Left colon (tissue), 2 donors: Measurements from ENCODE around the gene CSF1R. TPM values are rescaled to one million over a fixed set of nuclear protein-coding genes. Genes with fewer than 3 reads are reported as not detected.
A peak's percentile ranks its signal among the peaks of the same experiment; 100 is the strongest.

Experiments used
- ATAC-seq: fragments of 200-7000 bp; cut with Tn5 transposase; one replicate; pipeline ENCODE4 v1.9.1; 2020; ENCODE audit warnings: mild to moderate bottlenecking, moderate library complexity
- DNase-seq, 2 donors: peaks; one replicate each; pipeline ENCODE4 v3.0.0-alpha.2; 2020
- intact Hi-C, 2 donors: fragments of 100-400 bp; cut with DNase I in 1 of 2; cut with micrococcal nuclease in 1 of 2; formaldehyde crosslinking; loops; one replicate each; pipeline versions ENCODE4 v1.11.2 to v1.14.0; 2022; cut with DNase I, micrococcal nuclease
- long read RNA-seq: library from polyadenylated mRNA; unstranded; transcript quantifications from one replicate; pipeline ENCODE4 v2.0.0, GENCODE V29; 2021
- total RNA-seq, 2 donors: library from RNA; stranded (reverse); fragmentation: NEBNext Ultra II Directional; extraction: Animal tissue kit (Norgen Biotek cat#: 25700); gene quantifications; one replicate each; pipeline ENCODE4 v1.2.1, GENCODE V29; 2021
- donor health status: DM: no; HTN: no; CAD: no.
- donor health status: DM: yes; HTN: yes; CAD: no.

Gene CSF1R
- total RNA-seq = 10 to 100 TPM in 1 of 2 donors, 1 to 10 TPM in 1; 6.9 to 32.2 TPM
- long read RNA-seq, partial matches to known transcripts = 2 of 2 reads
- long read RNA-seq, other reads (novel, unspliced or antisense) = 0 of 2 reads

DNA sequence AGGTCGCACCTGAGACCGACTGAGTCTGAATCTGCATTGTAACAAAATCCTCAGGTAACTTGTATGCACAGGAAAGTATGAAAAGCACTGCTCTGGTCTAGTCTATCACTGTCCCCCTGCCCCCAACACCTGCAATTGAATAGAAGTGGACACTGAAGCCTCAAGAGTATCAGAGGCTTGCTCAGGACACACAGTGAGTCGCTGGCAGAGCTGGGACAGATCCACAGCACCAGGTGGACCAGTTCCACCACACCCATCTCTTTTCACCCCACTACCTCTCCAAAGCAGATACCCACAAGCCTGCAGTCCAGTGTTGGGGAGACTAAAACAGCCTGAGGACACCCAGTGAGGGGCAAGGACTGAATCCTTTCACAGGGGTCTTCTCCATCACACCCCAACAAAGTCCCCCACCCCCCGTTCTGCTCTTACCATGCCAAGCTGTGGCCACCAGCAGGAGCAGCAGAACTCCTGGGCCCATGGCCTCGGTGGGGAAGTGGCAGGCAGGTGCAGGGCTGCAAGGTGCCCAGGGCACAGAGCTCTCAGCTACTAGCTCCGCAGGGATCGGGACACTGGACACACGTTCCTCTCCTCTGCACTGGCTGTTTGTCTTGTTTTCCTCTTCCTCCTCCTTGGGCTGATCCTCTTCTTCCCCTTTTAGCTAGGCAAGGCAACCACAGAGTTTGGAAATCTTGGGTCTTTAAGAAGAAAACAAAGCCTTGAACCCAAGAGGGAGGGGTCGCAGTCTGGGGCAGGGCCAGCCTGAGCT, at the start of gene CSF1R:
CSF1R (minus strand) TSS at position 605 of the 766 bp plus-strand sequence; CDS start at position 478, 127 bp downstream.
- no peak for ATAC-seq
- intact Hi-C loops = no loop called here
- DNase-seq = no peak

DNA sequence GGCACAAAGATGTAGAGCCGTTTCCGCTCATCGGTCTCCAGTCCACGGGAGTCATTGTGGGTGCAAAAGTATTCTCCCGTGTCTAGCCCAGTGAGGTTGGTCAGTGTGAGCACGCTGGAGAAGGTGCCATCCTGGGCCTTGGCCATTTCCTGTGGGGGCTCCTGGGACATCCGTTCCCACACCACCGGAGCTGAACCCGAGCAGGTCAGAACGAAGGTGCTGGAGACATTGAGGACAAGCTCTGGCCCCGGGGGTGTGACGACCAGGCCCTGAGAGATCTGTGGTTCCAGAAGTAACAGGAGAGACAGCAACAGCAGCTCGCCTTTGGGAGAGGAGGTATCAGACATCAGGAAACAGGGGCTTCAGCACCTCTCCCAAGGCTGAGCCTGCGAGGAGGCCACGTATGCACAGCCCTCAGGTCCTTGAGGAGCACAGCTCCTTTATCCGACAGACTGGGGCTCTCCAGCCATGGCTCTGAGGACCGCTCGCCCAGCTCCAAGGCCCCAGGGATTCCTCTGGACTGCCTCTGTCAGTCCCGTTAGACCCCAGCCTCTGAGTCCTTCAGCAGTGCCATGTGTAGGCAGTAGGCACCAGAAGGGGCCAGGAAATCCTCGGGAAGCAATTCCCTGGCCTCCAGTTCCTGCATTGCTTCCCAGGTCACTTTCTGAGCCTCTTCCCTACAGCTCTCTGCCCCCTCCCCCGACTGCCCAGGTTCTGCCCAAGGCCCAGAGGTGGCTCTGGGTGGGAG, 49.4 kb upstream of the CSF1R start:
- no peak for ATAC-seq
- intact Hi-C loops = no loop called here
- no peak for DNase-seq

DNA sequence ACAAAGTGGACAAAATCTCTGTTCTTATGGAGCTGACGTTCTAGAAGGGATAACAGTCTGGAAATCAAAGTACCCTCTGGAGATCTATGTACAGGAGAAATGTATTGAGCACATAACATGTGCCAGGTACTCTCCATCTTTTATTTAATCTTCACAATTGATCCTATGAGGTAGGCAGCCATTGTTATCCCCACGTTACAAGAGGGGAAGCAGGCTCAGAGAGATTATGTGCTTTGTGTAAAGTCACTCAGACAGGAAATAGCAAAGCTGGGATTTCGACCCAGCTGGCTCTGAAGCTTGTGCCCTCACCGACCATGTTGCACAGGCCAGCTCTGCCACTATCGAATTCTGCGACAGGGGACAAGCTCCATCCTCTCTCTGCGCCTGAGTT, 47.8 kb upstream of the CSF1R start:
- ATAC-seq (no peak), DNase-seq (no peak)
- intact Hi-C loops = no loop called here

DNA sequence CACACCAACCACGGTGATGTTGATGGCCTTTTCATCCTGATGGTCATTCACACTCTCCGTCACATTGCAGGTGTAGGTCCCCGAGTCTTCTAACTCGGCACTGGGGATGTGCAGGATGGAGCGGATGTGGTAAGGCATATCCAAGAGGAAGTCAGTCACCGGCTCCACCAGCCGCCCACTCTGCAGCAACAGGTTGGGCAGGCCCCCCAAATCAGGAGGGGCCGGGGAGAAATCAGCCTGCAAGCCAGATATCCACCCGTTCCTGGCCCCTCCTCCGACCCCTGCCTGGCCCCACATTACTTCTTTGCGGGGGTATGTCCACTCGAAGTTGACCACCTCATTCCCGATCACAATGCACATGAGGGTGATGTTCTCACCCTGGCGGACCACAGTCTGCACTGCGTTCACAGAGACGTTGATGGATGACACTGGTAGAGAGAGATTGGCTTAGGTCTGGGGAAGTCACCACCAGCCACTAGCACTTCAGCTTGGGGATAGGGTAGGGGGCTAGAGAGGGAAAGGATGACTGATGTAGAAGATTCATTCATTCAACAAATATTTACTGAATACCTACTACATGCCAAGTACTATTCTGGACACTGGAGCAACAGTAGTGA, 47.3 kb upstream of the CSF1R start:
- intact Hi-C loops = no loop called here
- DNase-seq = no peak
- ATAC-seq = no peak

DNA sequence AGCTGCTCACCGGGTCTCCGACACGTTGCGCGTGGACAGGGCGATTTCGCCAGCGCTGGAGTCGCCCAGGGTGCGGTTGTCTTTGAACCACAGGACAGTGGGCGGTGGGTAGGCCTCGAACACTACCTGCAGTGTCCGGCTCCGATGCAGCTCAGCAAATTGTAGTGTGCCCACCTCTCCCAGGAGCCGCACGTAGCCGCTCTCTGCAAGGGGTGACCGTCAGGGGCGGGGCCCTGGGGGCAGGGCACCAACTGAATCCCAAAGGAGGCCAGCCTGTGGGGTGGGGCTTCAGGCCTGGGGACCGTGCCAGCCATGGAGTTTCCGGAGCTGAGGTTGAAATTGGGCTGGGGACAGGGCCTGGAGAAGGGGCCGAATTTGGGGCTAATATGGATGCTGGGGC, 46.4 kb upstream of the CSF1R start:
- DNase-seq (no peak), ATAC-seq (no peak)
- intact Hi-C loops = no loop called here

DNA sequence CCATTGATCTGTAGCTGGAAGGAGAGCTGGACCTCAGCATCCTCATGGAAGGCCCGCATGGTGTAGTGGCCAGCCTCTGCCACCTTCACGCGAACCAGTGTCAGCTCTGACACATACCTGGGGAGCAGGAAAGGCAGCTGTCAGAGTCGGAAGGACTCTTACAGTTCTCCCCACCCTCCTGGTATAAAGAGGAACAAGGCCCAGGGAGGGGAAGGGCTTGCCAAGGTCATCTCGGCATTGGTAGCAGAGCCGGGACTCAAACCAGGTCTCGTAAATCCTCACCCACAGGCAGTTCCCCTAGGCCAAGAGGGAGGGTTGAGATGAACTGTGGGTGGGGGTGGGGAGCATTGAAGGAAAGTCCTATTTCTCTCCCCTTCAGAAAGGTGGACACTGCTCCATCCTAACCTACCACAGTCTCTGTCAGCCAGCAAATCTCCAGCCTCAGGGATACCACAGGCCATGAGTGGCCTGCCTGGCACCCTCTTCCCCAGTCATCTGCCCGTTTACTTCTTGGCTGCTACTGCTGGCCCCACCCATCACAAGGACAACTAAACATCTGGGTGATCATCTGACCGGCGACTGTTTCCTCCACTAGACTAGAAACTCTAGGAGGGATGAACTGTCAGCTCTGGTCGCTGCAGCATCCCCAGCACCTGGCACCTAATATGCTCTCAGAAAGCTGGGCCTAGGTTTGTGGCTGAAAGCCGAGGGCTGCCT, 45.8 kb upstream of the CSF1R start:
- intact Hi-C loops = loop anchor here in 1 of 2 donors (2.0 kb wide), 1 partner anchor 85 kb away; no protein-coding TSS in a partner anchor
- ATAC-seq (peak; percentile 66), DNase-seq (peak in 1 of 2 donors; percentile 37)

DNA sequence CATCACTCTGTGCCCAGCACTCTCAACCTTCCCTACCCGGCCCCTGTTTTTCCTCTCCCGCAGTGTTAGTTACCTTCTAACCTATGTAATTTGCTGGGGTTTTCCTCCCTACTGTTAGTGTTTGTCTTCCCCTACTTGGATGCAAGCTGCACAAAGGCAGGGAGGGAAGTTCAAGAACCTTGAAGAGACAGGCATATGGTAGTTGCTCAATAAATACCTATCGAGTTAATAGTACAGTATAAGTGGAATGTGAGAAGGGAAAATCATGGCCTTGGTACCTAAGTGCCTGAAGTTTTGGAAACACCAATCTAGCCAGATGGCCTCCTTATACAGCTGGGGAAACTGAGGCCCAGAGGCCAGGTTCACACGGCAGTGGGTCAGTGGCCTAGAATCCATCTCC, 45.1 kb upstream of the CSF1R start:
- DNase-seq (no peak), ATAC-seq (no peak)
- intact Hi-C loops = loop anchor here in 1 of 2 donors (2.0 kb wide), 1 partner anchor 85 kb away; no protein-coding TSS in a partner anchor

DNA sequence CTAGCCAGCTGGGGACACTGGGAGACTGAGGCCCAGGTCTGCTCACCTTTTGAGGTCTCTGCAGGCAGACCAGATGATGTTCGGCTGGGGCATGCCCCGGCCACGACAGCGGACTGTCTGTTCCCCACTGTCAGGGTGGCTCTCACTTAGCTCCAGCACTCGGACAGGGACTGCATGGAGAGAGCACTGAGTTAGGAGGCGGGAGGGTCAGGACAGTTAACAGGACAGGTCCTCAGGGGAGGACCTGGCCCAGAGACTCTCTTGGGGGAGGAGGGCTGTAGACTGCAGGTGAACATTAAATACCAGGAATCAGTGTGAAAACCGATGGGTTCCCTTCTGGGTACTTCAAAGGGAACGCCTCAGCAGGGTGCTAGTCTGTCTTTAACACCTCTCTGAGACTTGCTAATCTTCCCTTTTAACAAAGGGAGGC, 44.2 kb upstream of the CSF1R start:
- ATAC-seq = no peak
- no peak for DNase-seq
- intact Hi-C loops = loop anchor here in 1 of 2 donors (2.0 kb wide), 1 partner anchor 86 kb away; no protein-coding TSS in a partner anchor

DNA sequence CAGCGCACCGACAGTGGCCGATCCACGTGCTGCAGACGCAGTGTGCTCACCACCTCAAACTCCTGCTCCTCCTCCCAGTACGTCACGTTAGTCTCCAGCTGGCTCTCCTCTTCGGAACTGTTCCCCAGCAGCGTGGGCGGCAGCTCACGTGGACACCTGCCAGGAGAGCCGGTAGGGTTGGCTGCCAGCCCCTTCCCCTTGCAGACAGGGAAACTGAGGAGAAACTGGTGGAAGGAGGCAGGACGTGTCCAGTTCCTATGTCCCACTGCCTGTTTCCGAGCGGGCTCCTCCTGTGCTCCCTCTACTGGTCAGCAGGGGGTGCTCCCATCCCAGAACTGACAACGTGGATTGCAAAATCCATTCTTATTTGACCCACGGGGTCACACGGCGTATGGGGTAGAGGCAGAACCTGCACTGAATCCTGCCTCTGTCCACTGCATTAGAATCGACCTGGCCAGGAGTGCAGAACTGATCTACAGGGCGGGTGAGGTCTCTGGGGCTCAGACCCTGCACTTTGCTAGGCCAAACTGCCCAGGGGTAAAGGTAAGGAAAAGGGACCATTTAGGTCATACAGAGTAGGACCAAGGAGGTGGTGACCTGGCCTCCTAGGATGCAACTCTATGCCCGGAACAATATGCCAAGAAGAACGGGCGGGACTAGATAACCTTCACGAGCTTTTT, 43.6 kb upstream of the CSF1R start:
- DNase-seq = peak; percentile 57 to 78
- intact Hi-C loops = loop anchor here (2.0 to 5.0 kb wide), 2 partner anchors 87 kb away; no protein-coding TSS in a partner anchor
- ATAC-seq = peak; percentile 80

DNA sequence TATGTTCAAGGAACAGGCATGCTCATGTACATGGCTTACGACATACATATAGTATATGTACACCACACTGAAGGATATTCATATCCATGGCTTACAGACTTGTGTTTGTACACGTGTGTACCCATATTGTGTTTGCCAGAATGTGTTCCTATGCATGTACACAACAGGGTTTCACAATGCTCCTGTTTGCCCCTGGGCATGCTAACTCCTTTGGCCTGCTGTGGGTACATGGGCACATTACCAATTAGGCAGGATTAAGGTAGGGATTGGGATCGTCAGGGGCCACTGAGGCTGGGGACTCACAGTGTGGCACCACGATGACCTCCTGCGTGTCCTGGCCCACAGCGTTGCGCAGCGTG, 43.1 kb upstream of the CSF1R start:
- DNase-seq = no peak
- intact Hi-C loops = loop anchor here in 1 of 2 donors (5.0 kb wide), 1 partner anchor 88 kb away; no protein-coding TSS in a partner anchor
- ATAC-seq = no peak

DNA sequence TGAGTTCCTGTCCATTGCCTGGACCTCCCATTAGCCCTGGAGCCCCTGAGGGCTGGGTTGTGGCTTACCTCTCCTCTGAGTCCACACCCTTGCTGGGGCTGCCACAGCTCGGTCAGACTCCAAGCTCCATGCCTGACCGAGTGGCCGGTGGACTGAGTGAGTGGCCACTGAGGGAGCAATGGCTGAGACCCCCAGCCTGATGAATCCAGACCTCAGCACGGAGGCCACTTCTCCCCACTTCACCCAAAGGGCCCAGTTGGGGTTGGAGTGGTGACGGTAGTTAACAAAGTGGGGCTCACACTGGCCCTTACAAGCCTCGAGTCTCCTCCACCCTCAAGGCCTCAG, 40.5 kb upstream of the CSF1R start:
- intact Hi-C loops = loop anchor here in 1 of 2 donors (5.0 kb wide), 1 partner anchor 90 kb away; no protein-coding TSS in a partner anchor
- ATAC-seq (no peak), DNase-seq (no peak)

DNA sequence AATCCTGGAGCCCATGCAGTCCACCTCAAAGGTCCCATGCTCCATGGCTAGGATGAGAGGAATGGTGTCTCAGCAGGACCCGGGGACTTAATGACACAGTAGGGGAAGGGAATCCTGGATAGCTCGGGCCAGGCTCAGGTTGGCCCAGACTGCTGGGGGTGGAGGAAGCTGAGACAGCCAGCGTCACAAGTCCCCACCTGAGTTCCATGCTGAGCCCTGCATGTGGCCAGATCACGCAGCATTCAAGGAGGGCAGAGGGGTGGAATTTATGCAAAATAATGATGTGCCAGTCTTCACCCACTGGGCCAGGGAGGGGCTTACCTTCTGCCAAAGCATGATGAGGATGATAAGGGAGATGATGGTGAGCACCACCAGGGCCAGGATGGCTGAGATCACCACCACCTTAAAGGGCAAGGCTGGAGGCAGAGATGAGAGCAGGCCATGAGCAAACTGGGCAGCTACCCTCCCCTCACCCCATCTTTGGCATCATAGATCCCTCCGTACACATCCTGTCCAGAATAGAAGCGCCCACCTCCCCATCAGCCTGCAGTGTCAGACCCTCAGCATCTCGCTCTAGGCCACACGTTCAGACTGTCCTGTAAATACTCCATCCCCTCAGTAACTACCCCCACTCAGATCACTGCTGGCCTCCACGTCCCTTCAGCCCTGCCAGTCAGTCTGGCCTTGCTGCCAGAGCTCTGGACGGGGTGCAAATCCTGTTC, 40.0 kb upstream of the CSF1R start:
- DNase-seq = no peak
- intact Hi-C loops = loop anchor here in 1 of 2 donors (5.0 kb wide), 1 partner anchor 91 kb away; no protein-coding TSS in a partner anchor
- ATAC-seq = no peak

DNA sequence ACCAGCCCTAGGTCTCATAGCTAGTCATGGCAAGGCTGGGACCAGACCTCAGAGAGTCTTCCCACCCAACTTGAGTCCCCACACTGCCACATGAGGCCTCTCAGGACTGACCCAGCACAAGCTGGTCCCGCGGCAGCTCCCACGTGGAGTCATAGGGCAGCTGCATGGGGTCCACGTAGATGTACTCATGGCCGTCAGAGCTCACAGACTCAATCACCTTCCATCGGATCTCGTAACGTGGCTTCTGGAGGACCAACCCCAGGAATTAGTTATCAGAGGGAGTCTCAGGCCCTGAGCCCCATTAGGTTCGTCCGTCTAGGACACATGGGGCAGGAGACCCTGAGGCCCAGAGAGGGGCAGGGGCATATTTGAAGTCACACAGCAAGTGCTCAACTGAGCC, 39.0 kb upstream of the CSF1R start:
- intact Hi-C loops = loop anchor here in 1 of 2 donors (5.0 kb wide), 1 partner anchor 92 kb away; no protein-coding TSS in a partner anchor
- ATAC-seq (no peak), DNase-seq (no peak)

DNA sequence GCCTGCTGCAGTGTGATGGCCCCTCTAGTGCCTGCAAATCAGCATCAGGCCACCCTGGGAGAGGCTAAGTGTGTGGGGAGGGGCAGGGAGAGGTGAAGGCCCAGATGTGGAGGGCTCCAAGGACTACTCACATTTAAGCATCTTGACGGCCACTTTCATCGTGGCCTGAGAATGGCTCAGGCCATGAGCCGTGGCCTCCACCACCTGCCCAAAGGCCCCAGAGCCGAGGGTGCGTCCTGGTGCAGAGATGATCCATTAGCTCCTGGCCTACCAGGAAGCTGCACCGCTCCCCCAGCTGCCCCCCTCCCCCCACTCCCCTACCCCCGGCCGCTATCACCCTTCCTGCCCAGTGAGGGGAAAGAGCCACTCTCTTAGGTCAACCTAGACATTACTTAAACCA, 38.2 kb upstream of the CSF1R start:
- DNase-seq (no peak), ATAC-seq (no peak)
- intact Hi-C loops = no loop called here

DNA sequence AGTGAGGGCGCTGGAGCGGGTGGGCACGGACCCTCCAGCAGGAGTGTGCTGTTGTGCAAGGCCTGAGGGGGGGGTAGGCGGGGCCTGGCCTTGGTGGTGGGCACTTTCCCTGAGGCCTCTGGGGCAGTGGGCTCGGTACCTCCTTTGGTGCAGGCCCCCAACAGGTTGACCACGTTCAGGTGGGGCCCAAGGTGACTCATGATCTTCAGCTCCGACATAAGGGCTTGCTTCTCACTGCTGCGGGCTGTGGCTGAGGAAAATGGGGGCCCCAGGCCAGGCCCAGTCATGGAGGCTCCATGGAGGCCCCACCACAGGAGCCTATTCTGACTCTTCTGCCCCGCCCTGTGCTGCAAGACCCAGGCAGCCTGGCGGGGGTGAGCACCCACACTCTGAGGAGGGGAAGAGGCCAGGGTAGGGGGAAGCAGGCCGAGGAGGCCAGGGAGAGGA, 37.8 kb upstream of the CSF1R start:
- intact Hi-C loops = no loop called here
- DNase-seq (no peak), ATAC-seq (no peak)

DNA sequence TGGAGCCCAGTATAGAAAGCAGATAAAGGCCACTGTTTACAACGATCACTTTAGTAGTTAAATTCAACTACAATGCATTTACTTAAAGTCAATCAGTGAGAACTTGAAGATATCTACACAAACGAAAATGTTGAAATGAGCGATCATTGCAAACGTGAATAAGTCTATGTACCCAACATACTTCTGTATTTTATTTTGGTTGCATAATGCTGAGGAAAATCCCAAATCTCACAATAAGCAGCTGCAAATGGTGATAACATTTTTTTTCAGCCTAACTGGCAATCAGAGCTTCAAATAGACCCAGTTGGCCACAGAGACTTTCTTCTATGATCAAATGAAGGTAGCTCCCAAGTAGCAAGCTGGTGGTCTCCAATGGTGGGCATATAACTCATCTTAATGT, 37.2 kb upstream of the CSF1R start:
- no peak for ATAC-seq
- intact Hi-C loops = no loop called here
- DNase-seq = no peak
